ENCODE measurements around the gene BCAR1.

DNA sequence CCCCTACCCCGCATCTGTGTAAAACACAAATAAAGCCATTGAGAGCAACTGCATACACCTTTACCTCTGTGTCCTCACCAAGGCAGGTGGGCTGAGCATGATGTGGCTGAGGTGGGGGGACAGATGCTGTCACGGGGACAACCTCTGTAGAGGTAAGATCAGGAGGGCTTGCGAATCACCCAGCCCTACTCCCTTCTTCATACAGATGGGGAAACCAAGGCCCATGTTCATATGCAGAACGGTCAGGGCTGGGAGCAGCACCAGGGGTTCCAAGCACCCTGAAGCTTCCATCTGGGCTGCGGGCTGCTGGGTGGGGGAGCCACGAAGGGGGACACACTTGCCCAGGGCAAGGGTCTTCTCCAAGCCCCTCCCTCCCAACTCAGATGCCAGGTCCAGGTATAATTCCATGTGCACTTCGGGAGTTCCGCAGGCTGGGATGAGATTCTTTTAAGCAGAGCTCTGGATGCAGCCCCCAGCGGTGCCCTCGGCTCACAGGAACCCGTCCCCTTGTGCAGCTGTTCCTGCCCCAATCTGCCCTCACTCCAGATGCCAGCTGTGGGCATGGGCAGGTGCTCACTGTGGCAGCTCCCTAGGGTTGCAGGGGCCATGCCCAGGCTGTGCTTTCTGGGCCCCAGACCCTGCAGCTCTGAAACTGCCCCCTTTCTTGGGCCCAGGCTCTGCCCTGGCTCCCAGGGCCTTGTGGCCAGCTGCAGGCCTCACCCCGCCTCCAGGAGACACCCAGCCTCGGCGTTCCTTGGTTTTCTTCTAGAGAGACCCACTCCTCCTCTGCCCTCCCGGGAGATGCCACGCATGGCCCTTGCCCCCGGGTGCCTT lies 23.1 kb downstream of the BCAR1 start:
- TF ChIP-seq CTCF (IDR thresholded peaks at IDR 0.05) (no peak), POLR2A (IDR thresholded peaks at IDR 0.05) (no peak)
